ENCODE data around the gene TREX2. TPM values are rescaled to one million over a fixed set of nuclear protein-coding genes. Genes with fewer than 3 reads are reported as not detected.

TREX2 gene
- polyA plus RNA-seq, 1 donor from 2014 or later: not detected

DNA sequence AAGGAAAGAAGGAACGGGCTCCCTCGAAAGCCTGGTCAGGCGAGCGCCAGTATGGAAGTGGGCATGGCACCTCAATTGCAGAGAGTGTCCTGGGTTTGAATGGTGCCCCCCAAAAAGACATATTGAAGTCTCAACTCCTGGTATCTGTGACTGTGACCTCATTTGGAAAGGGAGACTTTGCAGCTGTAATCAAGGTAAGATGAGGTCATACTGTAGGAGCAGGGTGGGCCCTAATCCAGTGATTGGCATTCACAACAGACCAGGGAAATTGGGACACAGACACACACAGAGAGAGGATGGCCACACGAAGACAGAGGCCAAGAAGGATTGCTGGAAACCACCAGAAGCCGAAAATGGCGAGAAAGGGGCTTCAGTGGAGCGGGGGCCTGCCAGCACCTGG is 28.2 kb downstream of the TREX2 start:
- TF ChIP-seq RAD21 (conservative IDR thresholded peaks at IDR 0.05) (no peak), SMC3 (conservative IDR thresholded peaks at IDR 0.05; ENCODE audit: poor library complexity) (no peak), EZH2 (IDR thresholded peaks at IDR 0.05; ENCODE audit: borderline replicate concordance, insufficient read depth, low read length, poor library complexity, severe bottlenecking) (no peak), POLR2AphosphoS5 (IDR thresholded peaks at IDR 0.05) (no peak), EP300 (conservative IDR thresholded peaks at IDR 0.05; ENCODE audit: poor library complexity, severe bottlenecking) (no peak), MXI1 (conservative IDR thresholded peaks at IDR 0.05; ENCODE audit: poor library complexity, severe bottlenecking) (no peak), TAF1 (IDR thresholded peaks at IDR 0.05; ENCODE audit: low read depth) (no peak), CTCF (IDR thresholded peaks at IDR 0.05; ENCODE audit: poor library complexity, severe bottlenecking) (no peak)
- TF ChIP-seq, protein P1, sequence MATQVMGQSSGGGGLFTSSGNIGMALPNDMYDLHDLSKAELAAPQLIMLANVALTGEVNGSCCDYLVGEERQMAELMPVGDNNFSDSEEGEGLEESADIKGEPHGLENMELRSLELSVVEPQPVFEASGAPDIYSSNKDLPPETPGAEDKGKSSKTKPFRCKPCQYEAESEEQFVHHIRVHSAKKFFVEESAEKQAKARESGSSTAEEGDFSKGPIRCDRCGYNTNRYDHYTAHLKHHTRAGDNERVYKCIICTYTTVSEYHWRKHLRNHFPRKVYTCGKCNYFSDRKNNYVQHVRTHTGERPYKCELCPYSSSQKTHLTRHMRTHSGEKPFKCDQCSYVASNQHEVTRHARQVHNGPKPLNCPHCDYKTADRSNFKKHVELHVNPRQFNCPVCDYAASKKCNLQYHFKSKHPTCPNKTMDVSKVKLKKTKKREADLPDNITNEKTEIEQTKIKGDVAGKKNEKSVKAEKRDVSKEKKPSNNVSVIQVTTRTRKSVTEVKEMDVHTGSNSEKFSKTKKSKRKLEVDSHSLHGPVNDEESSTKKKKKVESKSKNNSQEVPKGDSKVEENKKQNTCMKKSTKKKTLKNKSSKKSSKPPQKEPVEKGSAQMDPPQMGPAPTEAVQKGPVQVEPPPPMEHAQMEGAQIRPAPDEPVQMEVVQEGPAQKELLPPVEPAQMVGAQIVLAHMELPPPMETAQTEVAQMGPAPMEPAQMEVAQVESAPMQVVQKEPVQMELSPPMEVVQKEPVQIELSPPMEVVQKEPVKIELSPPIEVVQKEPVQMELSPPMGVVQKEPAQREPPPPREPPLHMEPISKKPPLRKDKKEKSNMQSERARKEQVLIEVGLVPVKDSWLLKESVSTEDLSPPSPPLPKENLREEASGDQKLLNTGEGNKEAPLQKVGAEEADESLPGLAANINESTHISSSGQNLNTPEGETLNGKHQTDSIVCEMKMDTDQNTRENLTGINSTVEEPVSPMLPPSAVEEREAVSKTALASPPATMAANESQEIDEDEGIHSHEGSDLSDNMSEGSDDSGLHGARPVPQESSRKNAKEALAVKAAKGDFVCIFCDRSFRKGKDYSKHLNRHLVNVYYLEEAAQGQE (IDR thresholded peaks at IDR 0.05; ENCODE audit: borderline replicate concordance): no peak
- H3K9me3 ChIP-seq (ENCODE audit: low read length): no peaks in the 10 kb centered on the region
- no peaks in the 10 kb centered on the region for H3K9me2 ChIP-seq (ENCODE audit: insufficient read depth, low read length)
- H3K27me3 ChIP-seq (ENCODE audit: insufficient read depth, low read depth, low read length): no peaks in the 10 kb centered on the region
- no peak overlapping the region for H3K4me3 ChIP-seq (ENCODE audit: low read length)
- H3F3A ChIP-seq (ENCODE audit: insufficient read depth, low read length, poor library complexity, severe bottlenecking): no peaks in the 10 kb centered on the region
- no peak overlapping the region for H3K4me2 ChIP-seq (ENCODE audit: low read length)
- no peaks in the 10 kb centered on the region for H3K79me2 ChIP-seq (replicated peaks; ENCODE audit: insufficient read depth, low read length)
- H2AFZ ChIP-seq (ENCODE audit: low read depth, low read length): no peak overlapping the region
- no peak overlapping the region for H3K27ac ChIP-seq (ENCODE audit: low read length)
- no peak overlapping the region for H3K9ac ChIP-seq (ENCODE audit: low read length)
- H4K20me1 ChIP-seq (ENCODE audit: insufficient read depth): no peaks in the 10 kb centered on the region
- H3K36me3 ChIP-seq (ENCODE audit: insufficient read depth, low read length): no peaks in the 10 kb centered on the region

GRCh38 chrX:153416781-153417450 is 28.9 kb downstream of the TREX2 start:
- H3K9ac ChIP-seq (ENCODE audit: low read length): no peak overlapping the region
- H3F3A ChIP-seq (ENCODE audit: insufficient read depth, low read length, poor library complexity, severe bottlenecking): no peaks in the 10 kb centered on the region
- no peak overlapping the region for H3K4me2 ChIP-seq (ENCODE audit: low read length)
- no peak overlapping the region for H3K4me3 ChIP-seq (ENCODE audit: low read length)
- H3K79me2 ChIP-seq (replicated peaks; ENCODE audit: insufficient read depth, low read length): no peaks in the 10 kb centered on the region
- no peak for TF ChIP-seq CTCF (IDR thresholded peaks at IDR 0.05; ENCODE audit: poor library complexity, severe bottlenecking)
- TF ChIP-seq SMC3 (conservative IDR thresholded peaks at IDR 0.05; ENCODE audit: poor library complexity): no peak
- no peak for TF ChIP-seq EZH2 (IDR thresholded peaks at IDR 0.05; ENCODE audit: borderline replicate concordance, insufficient read depth, low read length, poor library complexity, severe bottlenecking)
- no peak for TF ChIP-seq MXI1 (conservative IDR thresholded peaks at IDR 0.05; ENCODE audit: poor library complexity, severe bottlenecking)
- TF ChIP-seq, protein P1 (IDR thresholded peaks at IDR 0.05; ENCODE audit: borderline replicate concordance): no peak
- no peaks in the 10 kb centered on the region for H3K27me3 ChIP-seq (ENCODE audit: insufficient read depth, low read depth, low read length)
- H3K9me2 ChIP-seq (ENCODE audit: insufficient read depth, low read length): no peaks in the 10 kb centered on the region
- no peaks in the 10 kb centered on the region for H4K20me1 ChIP-seq (ENCODE audit: insufficient read depth)
- no peak overlapping the region for H2AFZ ChIP-seq (ENCODE audit: low read depth, low read length)
- no peaks in the 10 kb centered on the region for H3K9me3 ChIP-seq (ENCODE audit: low read length)
- H3K27ac ChIP-seq (ENCODE audit: low read length): no peak overlapping the region
- H3K36me3 ChIP-seq (ENCODE audit: insufficient read depth, low read length): no peaks in the 10 kb centered on the region
